SU-DHL-6 (cell line): ENCODE measurements around the gene LRRC74A.

Experiments used
- H2AFZ ChIP-seq: fragments of 200-600 bp; sonication (generic); 2 replicates; pipeline ENCODE4 v1.6.1; 2014; ENCODE audit warnings: low read depth, mild to moderate bottlenecking, moderate library complexity, mixed read lengths, antibody characterized with exemption, low read length; ENCODE audit not compliant: severe bottlenecking
- H3F3A ChIP-seq: fragments of 200-600 bp; shearing (Covaris generic); 2 replicates; pipeline ENCODE4 v1.6.0; 2016; ENCODE audit warnings: antibody characterized with exemption, mild to moderate bottlenecking; ENCODE audit not compliant: insufficient read depth
- H3K27ac ChIP-seq: fragments of 200-600 bp; sonication (generic); 2 replicates; pipeline ENCODE4 v1.5.1; 2016; ENCODE audit warnings: low read depth, mild to moderate bottlenecking, low read length, moderate library complexity, mixed read lengths
- H3K27me3 ChIP-seq: fragments of 200-600 bp; sonication (generic), shearing (Covaris generic); 2 replicates; pipeline ENCODE4 v1.6.0; 2014; ENCODE audit warnings: mild to moderate bottlenecking, low read length
- H3K36me3 ChIP-seq: fragments of 200-600 bp; sonication (generic); 2 replicates; pipeline ENCODE4 v1.6.1; 2014; ENCODE audit warnings: mild to moderate bottlenecking, low read length, mixed read lengths
- H3K4me2 ChIP-seq: fragments of 300-600, 200-600 bp; shearing (Covaris generic), sonication (generic); 2 replicates; pipeline ENCODE4 v1.6.0; 2014; ENCODE audit warnings: low read length, low read depth, mild to moderate bottlenecking; ENCODE audit not compliant: poor library complexity, severe bottlenecking
- H3K4me3 ChIP-seq: fragments of 200-600 bp; sonication (generic); 2 replicates; pipeline ENCODE4 v1.5.1; 2014; ENCODE audit warnings: antibody characterized with exemption, low read length, mild to moderate bottlenecking, mixed read lengths; ENCODE audit not compliant: insufficient read depth, poor library complexity, severe bottlenecking
- H3K79me2 ChIP-seq: fragments of 200-600 bp; sonication (generic); 2 replicates; pipeline ENCODE4 v1.6.1; 2014; ENCODE audit warnings: mild to moderate bottlenecking, low read length, moderate library complexity; ENCODE audit not compliant: insufficient read depth
- H3K9ac ChIP-seq: fragments of 200-600 bp; sonication (generic); 2 replicates; pipeline ENCODE4 v1.7.0; 2014; ENCODE audit warnings: mild to moderate bottlenecking, low read length
- H3K9me2 ChIP-seq: fragments of 200-600 bp; sonication (generic); replicated peaks from 2 replicates; pipeline ENCODE4 v1.6.1; 2014; ENCODE audit warnings: low read length; ENCODE audit not compliant: insufficient read depth
- H3K9me3 ChIP-seq: fragments of 200-600 bp; sonication (generic); 2 replicates; pipeline ENCODE4 v1.6.1; 2014; ENCODE audit warnings: low read length, mixed read lengths; ENCODE audit not compliant: insufficient read depth
- H4K20me1 ChIP-seq: fragments of 200-600 bp; sonication (generic); 2 replicates; pipeline ENCODE4 v1.6.1; 2014; ENCODE audit warnings: low read depth, mild to moderate bottlenecking, antibody characterized with exemption, low read length, moderate library complexity, mixed read lengths
- EZH2phosphoT487 ChIP-seq: fragments of 200-600 bp; sonication (generic), shearing (Covaris generic); conservative IDR thresholded peaks from 2 replicates; pipeline ENCODE4 v1.6.1; 2018; ENCODE audit warnings: mild to moderate bottlenecking, antibody characterized with exemption, low read length, moderate library complexity, mixed read lengths
- TF ChIP-seq, protein P1 (sequence below): fragments of 200-600 bp; sonication (generic); IDR thresholded peaks from one replicate; pipeline ENCODE4 v1.5.1; 2017; ENCODE audit warnings: antibody characterized with exemption, mild to moderate bottlenecking, low read length, moderate library complexity; ENCODE audit not compliant: insufficient read depth, poor library complexity, severe bottlenecking

The LRRC74A gene

DNA sequence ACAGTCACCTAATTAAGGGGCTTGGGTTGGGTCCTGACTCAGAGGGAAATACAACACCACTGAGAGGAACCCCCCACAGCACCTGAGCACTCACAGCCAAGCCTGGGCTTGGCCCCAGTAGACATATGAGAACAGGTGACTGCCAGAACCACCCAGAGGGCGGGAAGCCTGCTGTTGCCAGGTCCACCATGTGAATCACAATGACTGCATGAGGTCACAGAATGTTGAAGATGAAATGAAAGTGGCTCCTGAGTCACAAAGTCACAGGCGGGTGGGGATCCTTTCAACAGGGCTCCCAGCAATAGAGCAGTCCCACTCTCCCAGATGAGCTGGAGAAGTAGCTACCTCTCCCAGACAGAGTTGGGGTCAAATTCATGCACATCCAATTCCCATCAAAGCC lies at the start of gene LRRC74A:
Gene LRRC74A, plus strand, starts transcription at position 287 of the 400 bp plus-strand sequence. CDS start 290 bp downstream, outside the sequence.
- Histone ChIP-seq H3K79me2 (no peaks in the 10 kb centered on the region), H3K9me2 (no peaks in the 10 kb centered on the region), H3K27me3 (no peaks in the 10 kb centered on the region), H3K36me3 (no peaks in the 10 kb centered on the region), H2AFZ (no peak within 1 kb of the TSS), H3K4me2 (no peak within 1 kb of the TSS), H3K4me3 (no peak within 1 kb of the TSS), H3K27ac (no peak within 1 kb of the TSS), H3K9ac (no peak within 1 kb of the TSS), H3K9me3 (no peaks in the 10 kb centered on the region), H4K20me1 (no peaks in the 10 kb centered on the region), H3F3A (no peaks in the 10 kb centered on the region)
- TF ChIP-seq EZH2phosphoT487 = no peak
- TF ChIP-seq, protein P1, sequence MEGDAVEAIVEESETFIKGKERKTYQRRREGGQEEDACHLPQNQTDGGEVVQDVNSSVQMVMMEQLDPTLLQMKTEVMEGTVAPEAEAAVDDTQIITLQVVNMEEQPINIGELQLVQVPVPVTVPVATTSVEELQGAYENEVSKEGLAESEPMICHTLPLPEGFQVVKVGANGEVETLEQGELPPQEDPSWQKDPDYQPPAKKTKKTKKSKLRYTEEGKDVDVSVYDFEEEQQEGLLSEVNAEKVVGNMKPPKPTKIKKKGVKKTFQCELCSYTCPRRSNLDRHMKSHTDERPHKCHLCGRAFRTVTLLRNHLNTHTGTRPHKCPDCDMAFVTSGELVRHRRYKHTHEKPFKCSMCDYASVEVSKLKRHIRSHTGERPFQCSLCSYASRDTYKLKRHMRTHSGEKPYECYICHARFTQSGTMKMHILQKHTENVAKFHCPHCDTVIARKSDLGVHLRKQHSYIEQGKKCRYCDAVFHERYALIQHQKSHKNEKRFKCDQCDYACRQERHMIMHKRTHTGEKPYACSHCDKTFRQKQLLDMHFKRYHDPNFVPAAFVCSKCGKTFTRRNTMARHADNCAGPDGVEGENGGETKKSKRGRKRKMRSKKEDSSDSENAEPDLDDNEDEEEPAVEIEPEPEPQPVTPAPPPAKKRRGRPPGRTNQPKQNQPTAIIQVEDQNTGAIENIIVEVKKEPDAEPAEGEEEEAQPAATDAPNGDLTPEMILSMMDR = no peak

DNA sequence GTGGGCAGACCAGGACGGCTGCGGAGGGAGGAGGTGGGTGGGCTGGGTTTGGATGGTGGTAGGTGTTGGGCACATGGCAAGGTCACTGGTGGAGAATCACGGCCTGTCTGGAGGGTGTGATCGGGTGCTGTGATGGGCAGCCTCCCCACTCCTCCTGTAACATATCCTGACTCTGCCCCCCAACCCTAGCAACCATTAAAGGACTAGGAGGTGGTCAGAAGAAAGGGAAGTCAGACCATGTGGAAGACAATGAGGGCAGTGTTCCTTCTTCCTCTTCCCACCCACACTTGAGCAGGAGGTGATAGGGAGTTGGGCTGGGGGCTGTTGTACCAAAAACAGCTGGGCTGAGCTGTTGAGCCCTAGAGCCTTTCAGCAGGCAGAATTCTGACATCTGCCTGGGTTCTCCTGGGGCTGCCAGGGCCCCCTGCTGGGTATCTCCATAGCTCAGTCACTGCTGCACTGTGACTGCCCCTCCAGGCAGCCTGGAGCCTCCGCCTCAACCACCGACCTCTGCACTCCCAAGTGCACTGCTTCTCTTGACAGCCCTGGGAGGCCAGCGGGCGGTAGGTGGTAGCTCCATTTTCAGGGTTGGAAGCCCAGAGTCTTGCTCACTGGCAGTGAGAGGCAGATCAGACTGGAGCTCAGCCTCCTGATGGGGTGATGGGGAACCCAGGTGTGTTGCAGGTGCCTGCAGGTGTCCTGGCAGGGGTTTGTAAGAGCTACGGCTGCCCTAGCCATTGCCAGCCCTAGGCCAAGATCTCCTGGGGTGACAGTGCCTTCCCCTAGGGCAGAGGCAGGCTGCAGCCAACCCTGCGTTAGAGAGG lies 49.6 kb upstream of the LRRC74A start:
- Histone ChIP-seq H2AFZ (no peak overlapping the region), H3K9me3 (no peaks in the 10 kb centered on the region), H4K20me1 (no peaks in the 10 kb centered on the region), H3K9me2 (no peaks in the 10 kb centered on the region), H3K4me3 (no peak overlapping the region), H3K9ac (no peak overlapping the region), H3K27me3 (no peaks in the 10 kb centered on the region), H3F3A (no peaks in the 10 kb centered on the region), H3K27ac (no peak overlapping the region), H3K36me3 (no peaks in the 10 kb centered on the region), H3K4me2 (no peak overlapping the region), H3K79me2 (no peaks in the 10 kb centered on the region)
- no peak for TF ChIP-seq EZH2phosphoT487
- TF ChIP-seq, protein P1 = no peak

DNA sequence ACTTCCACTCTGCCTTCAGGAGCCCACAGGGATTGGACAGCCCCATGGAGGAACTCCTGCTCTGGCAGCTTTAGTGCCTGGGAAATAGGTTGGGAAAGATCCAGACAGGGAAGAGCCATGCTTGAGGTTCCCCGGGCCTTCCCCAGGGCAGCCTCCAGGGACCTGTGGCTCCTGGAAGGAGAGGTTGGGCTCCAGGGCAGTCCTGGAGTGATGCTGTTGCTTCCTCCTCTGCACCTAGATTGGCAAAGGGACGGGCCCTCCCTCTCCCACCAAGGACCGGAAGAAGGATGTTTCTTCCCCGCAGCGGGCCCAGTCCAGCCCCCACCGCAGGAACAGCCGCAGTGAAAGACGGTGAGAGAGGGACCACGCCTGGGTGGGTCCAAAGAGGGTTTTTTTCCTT lies 48.5 kb upstream of the LRRC74A start:
- no peaks in the 10 kb centered on the region for H3K9me2 ChIP-seq
- no peaks in the 10 kb centered on the region for H3K9me3 ChIP-seq
- no peak overlapping the region for H3K27ac ChIP-seq
- H4K20me1 ChIP-seq = no peaks in the 10 kb centered on the region
- no peaks in the 10 kb centered on the region for H3K36me3 ChIP-seq
- no peaks in the 10 kb centered on the region for H3K27me3 ChIP-seq
- H3K4me2 ChIP-seq = no peak overlapping the region
- H3K4me3 ChIP-seq = no peak overlapping the region
- no peaks in the 10 kb centered on the region for H3K79me2 ChIP-seq
- TF ChIP-seq, protein P1 = no peak
- no peak for TF ChIP-seq EZH2phosphoT487
- H3F3A ChIP-seq = no peaks in the 10 kb centered on the region
- H2AFZ ChIP-seq = no peak overlapping the region
- no peak overlapping the region for H3K9ac ChIP-seq
